Lower leg skin (tissue), 3 donors: ENCODE measurements around the gene MRPL51.

ENCODE experiments used
- CTCF ChIP-seq, 3 donors: fragments of 450-650 bp; IDR thresholded peaks; one replicate each; pipeline ENCODE4 v1.5.1; 2016; ENCODE audit warnings: antibody characterized with exemption in 3 of 3, mild to moderate bottlenecking in 3 of 3, moderate library complexity in 2 of 3
- POLR2A ChIP-seq, 2 donors: fragments of 450-650 bp; IDR thresholded peaks; one replicate each; pipeline ENCODE4 v1.6.1; 2016 to 2017; ENCODE audit warnings: antibody characterized with exemption in 2 of 2, mild to moderate bottlenecking in 1 of 2, moderate library complexity in 1 of 2

GRCh38 chr12:6526201-6526600 is 33.1 kb upstream of the MRPL51 start:
- no peak for TF ChIP-seq CTCF (IDR thresholded peaks at IDR 0.05)
- no peak for TF ChIP-seq POLR2A (IDR thresholded peaks at IDR 0.05)
